GM12872 (cell line): ENCODE data around the gene CCDC122.

ENCODE experiments used
- CTCF ChIP-seq: IDR thresholded peaks from 3 replicates; pipeline ENCODE4 v1.5.1; 2011; ENCODE audit warnings: low read depth, mild to moderate bottlenecking, low read length, moderate library complexity; ENCODE audit not compliant: insufficient read depth

The CCDC122 gene

GRCh38 chr13:43816401-43816889 lies 63.1 kb downstream of the CCDC122 start:
- no peak for TF ChIP-seq CTCF

GRCh38 chr13:43815204-43815603 lies 64.3 kb downstream of the CCDC122 start:
- TF ChIP-seq CTCF: no peak

- no peak for TF ChIP-seq CTCF
Measured at GRCh38 chr13:43808676-43809075, 70.9 kb downstream of the CCDC122 start.

- TF ChIP-seq CTCF: no peak
Measured at GRCh38 chr13:43805681-43806128, 73.8 kb downstream of the CCDC122 start.

- no peak for TF ChIP-seq CTCF
Measured at GRCh38 chr13:43805071-43805468, 74.5 kb downstream of the CCDC122 start.

GRCh38 chr13:43804461-43805070 lies 75.0 kb downstream of the CCDC122 start:
- peak; percentile 15; the same call in 1 of the 3 replicates for TF ChIP-seq CTCF

- no peak for TF ChIP-seq CTCF
Measured at GRCh38 chr13:43802511-43802910, 77.0 kb downstream of the CCDC122 start.
